Measurements from ENCODE around the gene NPAT. TPM values are rescaled to one million over a fixed set of nuclear protein-coding genes. Genes with fewer than 3 reads are reported as not detected.

Gene NPAT
- total and polyA plus RNA-seq, 2 of the 13 experiments (the other 11 are each of a cell fraction or from before 2014, with no cell fraction given): 4.4 to 11.2 TPM

DNA sequence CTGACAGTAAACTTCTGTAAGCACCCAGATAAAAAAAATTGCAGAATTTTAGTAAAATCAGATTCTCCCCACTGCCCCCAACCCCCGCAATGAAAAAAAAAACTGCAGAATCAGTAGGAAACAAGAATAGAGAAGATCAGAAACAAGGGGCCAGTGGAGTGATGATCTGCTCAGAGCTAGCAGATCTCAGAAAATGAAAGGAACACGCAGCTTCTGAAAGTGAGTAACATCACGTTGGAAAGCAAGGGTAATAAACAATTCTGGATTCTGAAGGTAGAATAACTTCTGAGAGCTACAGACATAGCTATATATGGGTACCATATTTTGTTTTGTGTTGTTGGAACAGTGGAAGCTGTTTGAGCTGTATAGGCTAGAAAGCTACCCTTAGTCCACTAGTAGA lies 77.8 kb downstream of the NPAT start (continued):
- TF ChIP-seq, protein P1, sequence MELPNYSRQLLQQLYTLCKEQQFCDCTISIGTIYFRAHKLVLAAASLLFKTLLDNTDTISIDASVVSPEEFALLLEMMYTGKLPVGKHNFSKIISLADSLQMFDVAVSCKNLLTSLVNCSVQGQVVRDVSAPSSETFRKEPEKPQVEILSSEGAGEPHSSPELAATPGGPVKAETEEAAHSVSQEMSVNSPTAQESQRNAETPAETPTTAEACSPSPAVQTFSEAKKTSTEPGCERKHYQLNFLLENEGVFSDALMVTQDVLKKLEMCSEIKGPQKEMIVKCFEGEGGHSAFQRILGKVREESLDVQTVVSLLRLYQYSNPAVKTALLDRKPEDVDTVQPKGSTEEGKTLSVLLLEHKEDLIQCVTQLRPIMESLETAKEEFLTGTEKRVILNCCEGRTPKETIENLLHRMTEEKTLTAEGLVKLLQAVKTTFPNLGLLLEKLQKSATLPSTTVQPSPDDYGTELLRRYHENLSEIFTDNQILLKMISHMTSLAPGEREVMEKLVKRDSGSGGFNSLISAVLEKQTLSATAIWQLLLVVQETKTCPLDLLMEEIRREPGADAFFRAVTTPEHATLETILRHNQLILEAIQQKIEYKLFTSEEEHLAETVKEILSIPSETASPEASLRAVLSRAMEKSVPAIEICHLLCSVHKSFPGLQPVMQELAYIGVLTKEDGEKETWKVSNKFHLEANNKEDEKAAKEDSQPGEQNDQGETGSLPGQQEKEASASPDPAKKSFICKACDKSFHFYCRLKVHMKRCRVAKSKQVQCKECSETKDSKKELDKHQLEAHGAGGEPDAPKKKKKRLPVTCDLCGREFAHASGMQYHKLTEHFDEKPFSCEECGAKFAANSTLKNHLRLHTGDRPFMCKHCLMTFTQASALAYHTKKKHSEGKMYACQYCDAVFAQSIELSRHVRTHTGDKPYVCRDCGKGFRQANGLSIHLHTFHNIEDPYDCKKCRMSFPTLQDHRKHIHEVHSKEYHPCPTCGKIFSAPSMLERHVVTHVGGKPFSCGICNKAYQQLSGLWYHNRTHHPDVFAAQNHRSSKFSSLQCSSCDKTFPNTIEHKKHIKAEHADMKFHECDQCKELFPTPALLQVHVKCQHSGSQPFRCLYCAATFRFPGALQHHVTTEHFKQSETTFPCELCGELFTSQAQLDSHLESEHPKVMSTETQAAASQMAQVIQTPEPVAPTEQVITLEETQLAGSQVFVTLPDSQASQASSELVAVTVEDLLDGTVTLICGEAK (IDR thresholded peaks at IDR 0.05): no peak
- TF ChIP-seq, protein P1 (CRISPR knock-in tag; IDR thresholded peaks at IDR 0.05): no peak
- no peak for TF ChIP-seq NAIF1 (CRISPR knock-in tag; IDR thresholded peaks at IDR 0.05; ENCODE audit: borderline replicate concordance)
- TF ChIP-seq, protein P2, sequence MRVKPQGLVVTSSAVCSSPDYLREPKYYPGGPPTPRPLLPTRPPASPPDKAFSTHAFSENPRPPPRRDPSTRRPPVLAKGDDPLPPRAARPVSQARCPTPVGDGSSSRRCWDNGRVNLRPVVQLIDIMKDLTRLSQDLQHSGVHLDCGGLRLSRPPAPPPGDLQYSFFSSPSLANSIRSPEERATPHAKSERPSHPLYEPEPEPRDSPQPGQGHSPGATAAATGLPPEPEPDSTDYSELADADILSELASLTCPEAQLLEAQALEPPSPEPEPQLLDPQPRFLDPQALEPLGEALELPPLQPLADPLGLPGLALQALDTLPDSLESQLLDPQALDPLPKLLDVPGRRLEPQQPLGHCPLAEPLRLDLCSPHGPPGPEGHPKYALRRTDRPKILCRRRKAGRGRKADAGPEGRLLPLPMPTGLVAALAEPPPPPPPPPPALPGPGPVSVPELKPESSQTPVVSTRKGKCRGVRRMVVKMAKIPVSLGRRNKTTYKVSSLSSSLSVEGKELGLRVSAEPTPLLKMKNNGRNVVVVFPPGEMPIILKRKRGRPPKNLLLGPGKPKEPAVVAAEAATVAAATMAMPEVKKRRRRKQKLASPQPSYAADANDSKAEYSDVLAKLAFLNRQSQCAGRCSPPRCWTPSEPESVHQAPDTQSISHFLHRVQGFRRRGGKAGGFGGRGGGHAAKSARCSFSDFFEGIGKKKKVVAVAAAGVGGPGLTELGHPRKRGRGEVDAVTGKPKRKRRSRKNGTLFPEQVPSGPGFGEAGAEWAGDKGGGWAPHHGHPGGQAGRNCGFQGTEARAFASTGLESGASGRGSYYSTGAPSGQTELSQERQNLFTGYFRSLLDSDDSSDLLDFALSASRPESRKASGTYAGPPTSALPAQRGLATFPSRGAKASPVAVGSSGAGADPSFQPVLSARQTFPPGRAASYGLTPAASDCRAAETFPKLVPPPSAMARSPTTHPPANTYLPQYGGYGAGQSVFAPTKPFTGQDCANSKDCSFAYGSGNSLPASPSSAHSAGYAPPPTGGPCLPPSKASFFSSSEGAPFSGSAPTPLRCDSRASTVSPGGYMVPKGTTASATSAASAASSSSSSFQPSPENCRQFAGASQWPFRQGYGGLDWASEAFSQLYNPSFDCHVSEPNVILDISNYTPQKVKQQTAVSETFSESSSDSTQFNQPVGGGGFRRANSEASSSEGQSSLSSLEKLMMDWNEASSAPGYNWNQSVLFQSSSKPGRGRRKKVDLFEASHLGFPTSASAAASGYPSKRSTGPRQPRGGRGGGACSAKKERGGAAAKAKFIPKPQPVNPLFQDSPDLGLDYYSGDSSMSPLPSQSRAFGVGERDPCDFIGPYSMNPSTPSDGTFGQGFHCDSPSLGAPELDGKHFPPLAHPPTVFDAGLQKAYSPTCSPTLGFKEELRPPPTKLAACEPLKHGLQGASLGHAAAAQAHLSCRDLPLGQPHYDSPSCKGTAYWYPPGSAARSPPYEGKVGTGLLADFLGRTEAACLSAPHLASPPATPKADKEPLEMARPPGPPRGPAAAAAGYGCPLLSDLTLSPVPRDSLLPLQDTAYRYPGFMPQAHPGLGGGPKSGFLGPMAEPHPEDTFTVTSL (CRISPR knock-in tag; IDR thresholded peaks at IDR 0.05; ENCODE audit: borderline replicate concordance): no peak

Data from HepG2 (cell line).